Measurements from ENCODE around the gene CACNA2D1. TPM values are rescaled to one million over a fixed set of nuclear protein-coding genes. Genes with fewer than 3 reads are reported as not detected.

The CACNA2D1 gene
- total RNA-seq, 2 donors from 2014 or later = not detected

- ATAC-seq = no peak
- Mint-ChIP-seq H3K4me1 (no peaks in the 10 kb centered on the region), H3K36me3 (ENCODE audit: low read depth) (no peaks in the 10 kb centered on the region), H3K27ac (no peak overlapping the region), H3K4me3 (no peak overlapping the region), H3K27me3 (no peaks in the 10 kb centered on the region)
- no peaks in the 10 kb centered on the region for H3K9me3 ChIP-seq (ENCODE audit: control insufficient read depth, low read length, poor library complexity, severe bottlenecking)
- DNase-seq = no peak
Observed at GRCh38 chr7:82200601-82201000, 243.0 kb downstream of the CACNA2D1 start.

- DNase-seq (no peak), ATAC-seq (no peak)
- no peak overlapping the region for H3K4me3 Mint-ChIP-seq
- no peaks in the 10 kb centered on the region for H3K36me3 Mint-ChIP-seq (ENCODE audit: low read depth)
- H3K27me3 Mint-ChIP-seq = no peaks in the 10 kb centered on the region
- no peak overlapping the region for H3K27ac Mint-ChIP-seq
- H3K4me1 Mint-ChIP-seq = no peaks in the 10 kb centered on the region
- H3K9me3 ChIP-seq (ENCODE audit: control insufficient read depth, low read length, poor library complexity, severe bottlenecking) = no peaks in the 10 kb centered on the region
Observed at GRCh38 chr7:82194016-82194643, 249.4 kb downstream of the CACNA2D1 start.

- ATAC-seq = no peak
- no peaks in the 10 kb centered on the region for H3K27me3 Mint-ChIP-seq
Observed at GRCh38 chr7:82188636-82189035, 254.9 kb downstream of the CACNA2D1 start.

DNA sequence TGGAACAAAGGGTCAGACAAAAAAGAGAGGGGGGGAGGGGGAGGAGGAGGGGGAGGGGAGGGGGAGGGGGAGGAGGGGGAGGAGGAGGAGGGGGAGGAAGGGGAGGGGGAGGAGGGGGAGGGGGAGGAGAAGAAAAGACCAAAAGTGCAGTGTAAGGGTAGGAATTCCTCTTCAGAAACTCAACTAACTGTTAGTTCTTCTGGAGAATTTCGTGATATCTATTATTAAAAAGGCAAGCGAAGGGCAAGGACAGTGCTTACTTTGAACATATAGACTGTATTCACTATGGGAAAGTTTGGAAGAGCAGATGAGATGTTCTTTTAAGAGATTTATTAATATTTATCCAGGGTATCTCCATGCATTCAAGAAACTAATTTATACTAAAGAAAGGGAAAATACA is 258.1 kb downstream of the CACNA2D1 start:
- Mint-ChIP-seq H3K4me3 (no peak overlapping the region), H3K27ac (no peak overlapping the region)

More at GRCh38 chr7:82188636-82189035, 254.9 kb downstream of the CACNA2D1 start:
- H3K36me3 Mint-ChIP-seq (ENCODE audit: low read depth) = no peaks in the 10 kb centered on the region
- no peak overlapping the region for H3K4me3 Mint-ChIP-seq
- H3K4me1 Mint-ChIP-seq = no peaks in the 10 kb centered on the region
- no peak for DNase-seq
- no peak overlapping the region for H3K27ac Mint-ChIP-seq
- peaks cover 2% of the 10 kb centered on the region for H3K9me3 ChIP-seq (ENCODE audit: control insufficient read depth, low read length, poor library complexity, severe bottlenecking)

GRCh38 chr7:82183634-82184033 is 259.9 kb downstream of the CACNA2D1 start:
- no peaks in the 10 kb centered on the region for H3K27me3 Mint-ChIP-seq
- H3K36me3 Mint-ChIP-seq (ENCODE audit: low read depth) = no peaks in the 10 kb centered on the region
- peaks cover 3% of the 10 kb centered on the region for H3K9me3 ChIP-seq (ENCODE audit: control insufficient read depth, low read length, poor library complexity, severe bottlenecking)
- H3K4me3 Mint-ChIP-seq = no peak overlapping the region
- ATAC-seq (no peak), DNase-seq (no peak)
- H3K4me1 Mint-ChIP-seq = no peaks in the 10 kb centered on the region
- H3K27ac Mint-ChIP-seq = no peak overlapping the region

More for the DNA sequence above, 258.1 kb downstream of the CACNA2D1 start:
- no peaks in the 10 kb centered on the region for H3K4me1 Mint-ChIP-seq
- H3K27me3 Mint-ChIP-seq = no peaks in the 10 kb centered on the region
- peaks cover 3% of the 10 kb centered on the region for H3K9me3 ChIP-seq (ENCODE audit: control insufficient read depth, low read length, poor library complexity, severe bottlenecking)
- ATAC-seq (no peak), DNase-seq (no peak)
- H3K36me3 Mint-ChIP-seq (ENCODE audit: low read depth) = no peaks in the 10 kb centered on the region

DNA sequence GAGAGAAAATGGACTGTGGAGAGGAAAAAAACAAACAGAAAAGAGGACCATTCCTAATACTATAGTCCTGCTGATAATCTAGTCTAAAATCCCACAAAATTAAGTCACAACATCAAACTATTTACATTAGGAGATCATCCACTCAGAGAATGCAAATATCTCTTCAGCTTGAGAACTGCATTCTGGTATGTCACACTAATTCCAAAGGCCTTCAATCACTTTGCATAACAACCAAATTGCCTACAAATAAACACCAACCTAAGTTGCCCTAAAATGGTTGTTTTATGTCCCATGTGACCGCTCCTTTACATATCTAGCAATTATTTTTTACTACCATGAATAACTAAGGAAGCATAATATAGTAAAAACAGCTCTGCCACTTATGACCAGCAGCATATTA is 264.3 kb downstream of the CACNA2D1 start:
- Mint-ChIP-seq H3K4me3 (no peak overlapping the region), H3K27ac (no peak overlapping the region), H3K27me3 (no peaks in the 10 kb centered on the region), H3K4me1 (no peaks in the 10 kb centered on the region), H3K36me3 (ENCODE audit: low read depth) (no peaks in the 10 kb centered on the region)
- H3K9me3 ChIP-seq (ENCODE audit: control insufficient read depth, low read length, poor library complexity, severe bottlenecking) = peaks cover 3% of the 10 kb centered on the region
- no peak for DNase-seq
- no peak for ATAC-seq

DNA sequence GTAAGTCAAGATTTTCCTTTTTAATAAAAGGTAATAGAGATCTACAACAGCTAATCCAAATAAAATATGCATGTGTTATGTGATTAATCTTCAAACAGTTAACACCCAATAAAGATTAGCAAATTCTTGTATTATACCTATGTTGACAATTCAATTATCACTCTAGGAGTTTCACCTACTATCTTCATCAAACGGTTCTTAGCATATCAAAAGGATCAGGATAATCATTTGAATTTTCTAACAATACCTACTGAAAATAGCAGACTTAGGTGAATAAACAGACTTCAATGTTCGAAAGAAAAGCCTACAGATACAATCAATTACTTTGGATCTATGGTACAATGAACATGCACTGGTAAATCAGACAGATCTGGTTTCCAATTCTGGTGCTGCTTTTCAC is 268.3 kb downstream of the CACNA2D1 start:
- Mint-ChIP-seq H3K27ac (no peak overlapping the region), H3K36me3 (ENCODE audit: low read depth) (no peaks in the 10 kb centered on the region), H3K4me1 (no peaks in the 10 kb centered on the region), H3K4me3 (no peak overlapping the region), H3K27me3 (no peaks in the 10 kb centered on the region)
- H3K9me3 ChIP-seq (ENCODE audit: control insufficient read depth, low read length, poor library complexity, severe bottlenecking) = no peaks in the 10 kb centered on the region
- ATAC-seq = no peak
- DNase-seq = no peak

- DNase-seq = no peak
- no peaks in the 10 kb centered on the region for H3K9me3 ChIP-seq (ENCODE audit: control insufficient read depth, low read length, poor library complexity, severe bottlenecking)
- H3K27ac Mint-ChIP-seq = no peak overlapping the region
- no peaks in the 10 kb centered on the region for H3K4me1 Mint-ChIP-seq
- no peak overlapping the region for H3K4me3 Mint-ChIP-seq
- no peak for ATAC-seq
- H3K36me3 Mint-ChIP-seq (ENCODE audit: low read depth) = no peaks in the 10 kb centered on the region
- H3K27me3 Mint-ChIP-seq = no peaks in the 10 kb centered on the region
Observed at GRCh38 chr7:82173400-82174021, 270.1 kb downstream of the CACNA2D1 start.

- Mint-ChIP-seq H3K4me1 (no peaks in the 10 kb centered on the region), H3K27me3 (no peaks in the 10 kb centered on the region), H3K36me3 (ENCODE audit: low read depth) (no peaks in the 10 kb centered on the region), H3K27ac (no peak overlapping the region), H3K4me3 (no peak overlapping the region)
- H3K9me3 ChIP-seq (ENCODE audit: control insufficient read depth, low read length, poor library complexity, severe bottlenecking) = no peaks in the 10 kb centered on the region
- DNase-seq = no peak
- no peak for ATAC-seq
Observed at GRCh38 chr7:82172881-82173280, 270.7 kb downstream of the CACNA2D1 start.

GRCh38 chr7:82172017-82172416 is 271.6 kb downstream of the CACNA2D1 start:
- no peaks in the 10 kb centered on the region for H3K27me3 Mint-ChIP-seq
- no peaks in the 10 kb centered on the region for H3K9me3 ChIP-seq (ENCODE audit: control insufficient read depth, low read length, poor library complexity, severe bottlenecking)
- no peaks in the 10 kb centered on the region for H3K4me1 Mint-ChIP-seq
- DNase-seq = no peak
- H3K36me3 Mint-ChIP-seq (ENCODE audit: low read depth) = no peaks in the 10 kb centered on the region
- no peak overlapping the region for H3K4me3 Mint-ChIP-seq
- H3K27ac Mint-ChIP-seq = no peak overlapping the region
- ATAC-seq = no peak

DNA sequence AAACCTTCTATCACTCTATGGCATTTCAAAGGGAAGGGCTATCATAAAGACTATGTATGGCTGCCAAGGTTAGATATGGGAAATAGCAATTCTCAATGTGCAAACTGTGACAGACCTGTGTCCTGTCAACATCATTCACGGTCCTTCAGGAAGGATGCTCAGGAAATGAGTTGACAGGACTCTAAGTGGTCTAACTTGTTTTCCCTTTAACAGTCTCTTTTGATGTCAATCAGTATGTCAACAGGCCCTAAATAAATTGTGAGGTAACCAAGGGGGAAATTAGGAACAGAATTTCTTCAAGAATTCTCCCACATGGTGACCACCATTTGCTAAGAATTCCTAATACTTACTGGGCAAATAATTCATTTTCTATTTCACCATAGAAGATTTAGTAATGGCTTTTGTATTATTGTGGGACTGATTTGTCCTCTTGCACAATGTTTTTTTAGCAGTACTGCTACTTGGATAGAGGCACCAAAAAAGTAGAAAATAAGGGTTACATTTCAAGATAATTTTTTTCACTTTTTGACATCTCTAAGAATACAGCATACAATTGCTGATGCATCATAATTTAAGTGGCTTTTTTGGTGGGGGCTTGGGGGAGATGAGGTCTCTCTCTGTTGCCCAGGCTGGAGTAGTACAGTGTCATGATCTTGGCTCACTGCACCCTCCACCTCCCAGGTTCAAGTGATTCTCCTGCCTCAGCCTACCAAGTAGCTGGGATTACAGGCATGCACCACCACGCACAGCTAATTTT is 275.8 kb downstream of the CACNA2D1 start:
- Mint-ChIP-seq H3K27ac (no peak overlapping the region), H3K4me1 (no peaks in the 10 kb centered on the region)
- ATAC-seq = no peak

GRCh38 chr7:82166260-82167015 is 277.1 kb downstream of the CACNA2D1 start:
- no peaks in the 10 kb centered on the region for H3K4me1 Mint-ChIP-seq
- DNase-seq = no peak
- H3K27me3 Mint-ChIP-seq = no peaks in the 10 kb centered on the region
- H3K36me3 Mint-ChIP-seq (ENCODE audit: low read depth) = no peaks in the 10 kb centered on the region
- H3K27ac Mint-ChIP-seq = no peak overlapping the region
- H3K9me3 ChIP-seq (ENCODE audit: control insufficient read depth, low read length, poor library complexity, severe bottlenecking) = no peaks in the 10 kb centered on the region
- H3K4me3 Mint-ChIP-seq = no peak overlapping the region
- ATAC-seq = no peak

More for the DNA sequence above, 275.8 kb downstream of the CACNA2D1 start:
- H3K4me3 Mint-ChIP-seq = no peak overlapping the region
- no peak for DNase-seq
- no peaks in the 10 kb centered on the region for H3K27me3 Mint-ChIP-seq
- H3K9me3 ChIP-seq (ENCODE audit: control insufficient read depth, low read length, poor library complexity, severe bottlenecking) = no peaks in the 10 kb centered on the region
- no peaks in the 10 kb centered on the region for H3K36me3 Mint-ChIP-seq (ENCODE audit: low read depth)

DNA sequence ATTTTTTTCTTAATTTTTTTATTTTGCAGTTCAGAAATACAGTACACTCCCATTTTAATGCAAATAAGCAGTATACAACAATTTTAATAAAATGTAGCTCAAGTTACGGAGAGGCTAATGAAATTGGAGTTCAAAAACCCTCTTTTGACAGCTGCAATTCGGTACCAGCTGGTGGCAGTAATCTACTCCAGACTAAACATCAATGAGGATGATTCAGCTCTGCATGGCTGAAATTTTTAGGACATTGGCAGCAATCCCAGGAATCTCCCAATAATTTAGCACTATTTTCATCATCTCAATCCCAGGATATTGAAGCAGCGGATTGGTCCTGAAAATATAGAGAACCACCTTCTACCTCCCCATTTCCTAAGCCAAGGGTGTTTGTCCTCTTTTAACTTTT is 278.8 kb downstream of the CACNA2D1 start:
- H3K27ac Mint-ChIP-seq = no peak overlapping the region
- no peaks in the 10 kb centered on the region for H3K4me1 Mint-ChIP-seq
- no peak overlapping the region for H3K4me3 Mint-ChIP-seq

More for the DNA sequence above, 278.8 kb downstream of the CACNA2D1 start:
- Mint-ChIP-seq H3K36me3 (ENCODE audit: low read depth) (no peaks in the 10 kb centered on the region), H3K27me3 (no peaks in the 10 kb centered on the region)
- DNase-seq = no peak
- H3K9me3 ChIP-seq (ENCODE audit: control insufficient read depth, low read length, poor library complexity, severe bottlenecking) = no peaks in the 10 kb centered on the region
- ATAC-seq = no peak
